HK-2 (cell line): ENCODE data around the gene C11orf68.
A peak's percentile ranks its signal among the peaks of the same experiment; 100 is the strongest.
"Not testable (repeated sequence)": the region's sequence is repeated elsewhere in the genome, so short reads cannot be mapped to it uniquely, and the experiment has no call there.

Experiments used
- DNase-seq: peaks from one replicate; pipeline ENCODE4 v3.0.0-alpha.2; 2018; ENCODE audit not compliant: unreplicated experiment

C11orf68 gene

GRCh38 chr11:65918211-65919140, at the start of gene C11orf68:
TSS of gene C11orf68 (minus strand) at chr11:65919062. CDS start at chr11:65919031, 31 bp downstream.
- DNase-seq: no peak

DNA sequence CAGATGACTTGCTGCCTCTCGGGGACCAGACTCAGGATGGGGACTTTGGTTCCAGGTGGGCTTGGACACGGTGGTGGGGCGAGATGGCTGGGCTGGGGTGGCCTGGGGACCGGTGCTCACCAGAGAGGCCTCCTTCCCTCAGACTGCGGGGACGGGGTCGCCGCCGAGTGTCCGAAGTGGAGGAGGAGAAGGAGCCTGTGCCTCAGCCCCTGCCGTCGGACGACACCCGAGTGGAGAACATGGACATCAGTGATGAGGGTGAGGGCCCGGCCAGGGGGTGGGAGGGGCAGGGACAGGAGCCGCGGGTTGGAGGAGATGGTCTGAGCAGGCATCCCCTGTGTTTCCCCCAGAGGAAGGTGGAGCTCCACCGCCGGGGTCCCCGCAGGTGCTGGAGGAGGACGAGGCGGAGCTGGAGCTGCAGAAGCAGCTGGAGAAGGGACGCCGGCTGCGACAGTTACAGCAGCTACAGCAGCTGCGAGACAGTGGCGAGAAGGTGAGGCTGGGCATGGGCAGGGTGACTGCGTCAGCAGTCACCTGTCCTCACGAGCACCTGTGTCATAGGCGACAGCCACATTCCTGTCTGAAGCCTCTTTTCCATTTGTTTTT, 48.6 kb upstream of the C11orf68 start:
- DNase-seq: no peak

- no peak for DNase-seq
These were observed 47.3 kb upstream of the C11orf68 start for GRCh38 chr11:65965986-65966762.

- DNase-seq: no peak
These were observed 46.0 kb upstream of the C11orf68 start for GRCh38 chr11:65964906-65965305.

- DNase-seq: no peak
These were observed 43.3 kb upstream of the C11orf68 start for GRCh38 chr11:65962141-65962564.

DNA sequence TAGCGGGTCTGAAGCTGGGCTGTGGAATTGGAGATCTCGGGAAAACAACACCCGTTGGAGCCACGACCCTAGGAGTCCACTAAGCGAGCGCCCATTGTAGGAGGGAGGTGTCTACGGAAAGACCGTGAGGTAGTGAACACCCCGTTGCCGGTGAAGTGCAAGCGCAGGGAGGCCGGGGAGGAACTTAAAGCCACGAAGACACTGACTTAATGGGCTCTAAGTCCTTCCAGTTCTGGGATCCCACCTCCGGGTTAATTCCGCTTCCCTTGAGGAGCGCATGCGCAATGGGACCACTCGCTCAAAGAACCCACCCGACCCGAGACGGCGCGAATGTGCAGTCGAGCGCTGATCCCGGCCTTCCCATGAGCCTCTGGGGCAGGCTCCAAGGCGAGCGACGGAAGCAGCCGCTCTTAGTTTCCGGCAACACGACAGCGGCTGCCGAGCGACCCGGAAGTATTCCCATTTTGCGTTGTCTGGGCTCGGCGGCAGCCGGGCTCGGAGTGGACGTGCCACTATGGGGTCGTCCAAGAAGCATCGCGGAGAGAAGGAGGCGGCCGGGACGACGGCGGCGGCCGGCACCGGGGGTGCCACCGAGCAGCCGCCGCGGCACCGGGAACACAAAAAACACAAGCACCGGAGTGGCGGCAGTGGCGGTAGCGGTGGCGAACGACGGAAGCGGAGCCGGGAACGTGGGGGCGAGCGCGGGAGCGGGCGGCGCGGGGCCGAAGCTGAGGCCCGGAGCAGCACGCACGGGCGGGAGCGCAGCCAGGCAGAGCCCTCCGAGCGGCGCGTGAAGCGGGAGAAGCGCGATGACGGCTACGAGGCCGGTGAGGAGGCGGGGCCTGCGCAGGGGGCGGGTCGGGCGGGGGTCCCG, 42.6 kb upstream of the C11orf68 start, which contains the start of gene SART1:
Gene SART1 (plus strand): TSS at position 468 of the 874 bp plus-strand sequence. CDS start 47 bp downstream, at position 515.
- peak; percentile 93 for DNase-seq

GRCh38 chr11:65960824-65961266, 42.0 kb upstream of the C11orf68 start:
- DNase-seq: no peak

- no peak for DNase-seq
These were observed 40.0 kb upstream of the C11orf68 start for GRCh38 chr11:65958774-65959420.

- DNase-seq: no peak
These were observed 39.4 kb upstream of the C11orf68 start for GRCh38 chr11:65958291-65958690.

- DNase-seq: no peak
These were observed 35.9 kb upstream of the C11orf68 start for GRCh38 chr11:65954771-65955170.

GRCh38 chr11:65953471-65953870, 34.6 kb upstream of the C11orf68 start:
- DNase-seq: no peak

GRCh38 chr11:65952052-65952521, 33.2 kb upstream of the C11orf68 start:
- no peak for DNase-seq

DNA sequence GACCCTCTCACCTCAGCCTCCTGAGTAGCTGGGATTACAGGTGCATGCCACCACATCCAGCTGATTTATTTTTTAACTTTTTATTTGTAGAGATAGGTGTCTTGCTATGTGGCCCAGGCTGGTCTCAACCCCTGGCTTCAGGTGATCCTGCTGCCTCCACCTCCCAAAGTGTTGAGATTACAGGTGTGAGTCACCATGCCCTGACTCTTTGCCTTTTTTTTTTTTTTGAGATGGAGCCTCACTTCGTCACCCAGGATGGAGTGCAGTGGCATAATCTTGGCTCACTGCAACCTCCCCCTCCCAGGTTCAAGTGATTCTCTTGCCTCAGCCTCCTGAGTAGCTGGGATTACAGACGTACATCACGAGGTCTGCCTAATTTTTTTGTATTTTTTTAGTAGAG, 32.8 kb upstream of the C11orf68 start:
- not testable (repeated sequence) for DNase-seq

DNA sequence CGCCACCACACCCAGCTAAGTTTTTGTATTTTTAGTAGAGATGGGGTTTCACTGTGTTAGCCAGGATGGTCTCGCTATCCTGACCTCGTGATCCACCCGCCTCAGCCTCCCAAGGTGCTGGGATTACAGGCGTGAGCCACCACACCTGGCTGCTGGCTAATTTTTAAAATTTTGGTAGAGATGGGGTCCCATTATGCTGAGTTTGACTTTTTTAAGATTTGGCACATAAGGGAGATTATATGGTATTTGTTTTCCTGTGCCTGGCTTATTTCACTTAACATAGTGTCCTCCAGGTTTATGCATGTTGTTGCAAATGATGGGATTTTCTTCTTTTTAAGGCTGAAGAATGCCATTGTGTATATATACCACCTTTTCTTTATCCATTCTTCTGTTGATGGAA, 31.8 kb upstream of the C11orf68 start:
- DNase-seq: not testable (repeated sequence)

DNA sequence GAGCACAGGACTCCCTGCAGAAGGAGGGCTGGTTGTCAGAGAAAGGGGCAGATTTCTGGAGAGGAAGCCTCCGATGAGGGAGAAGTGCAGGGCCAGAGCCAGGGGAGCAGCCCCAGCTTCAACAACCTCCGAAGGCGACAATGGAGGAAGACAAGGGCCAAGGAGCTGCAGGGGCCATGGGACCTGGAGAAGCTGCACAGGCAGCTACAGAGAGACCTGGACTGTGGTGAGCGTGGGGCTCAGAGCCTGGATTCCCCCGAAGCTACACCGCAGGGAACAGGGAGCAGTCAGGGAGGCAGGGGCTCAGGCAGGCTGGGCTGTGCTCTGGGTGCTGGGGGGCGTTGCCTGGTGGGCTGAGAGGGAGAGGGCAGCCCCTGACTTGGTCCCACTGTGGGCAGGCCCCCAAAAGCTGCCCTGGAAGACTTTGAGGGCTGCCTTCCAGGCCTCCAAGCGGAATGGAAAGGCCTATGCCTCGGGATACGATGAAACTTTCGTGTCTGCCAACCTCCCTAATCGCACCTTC, 28.8 kb upstream of the C11orf68 start:
- DNase-seq: no peak

GRCh38 chr11:65947133-65947532, 28.3 kb upstream of the C11orf68 start:
- no peak for DNase-seq

DNA sequence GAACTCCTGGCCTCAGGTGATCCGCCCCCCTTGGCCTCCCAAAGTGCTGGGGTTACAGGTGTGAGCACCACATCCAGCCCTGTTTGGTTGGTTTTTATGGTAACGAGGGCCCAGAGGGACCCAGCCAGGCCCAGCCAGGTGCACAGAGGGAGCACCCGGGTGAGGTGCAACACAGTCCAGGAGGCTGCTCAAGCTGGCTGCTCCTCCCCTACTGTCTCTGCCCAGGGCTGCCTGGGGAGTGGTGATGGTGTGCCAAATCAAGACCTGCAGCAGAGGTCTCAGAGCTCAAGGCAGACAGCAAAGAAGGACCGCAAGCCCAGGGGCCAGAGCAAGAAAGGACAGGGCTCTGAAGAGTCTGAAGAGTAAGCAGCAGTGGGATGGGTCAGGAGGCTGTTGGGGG, 27.8 kb upstream of the C11orf68 start:
- DNase-seq: no peak

- no peak for DNase-seq
These were observed 27.2 kb upstream of the C11orf68 start for GRCh38 chr11:65945941-65946558.

DNA sequence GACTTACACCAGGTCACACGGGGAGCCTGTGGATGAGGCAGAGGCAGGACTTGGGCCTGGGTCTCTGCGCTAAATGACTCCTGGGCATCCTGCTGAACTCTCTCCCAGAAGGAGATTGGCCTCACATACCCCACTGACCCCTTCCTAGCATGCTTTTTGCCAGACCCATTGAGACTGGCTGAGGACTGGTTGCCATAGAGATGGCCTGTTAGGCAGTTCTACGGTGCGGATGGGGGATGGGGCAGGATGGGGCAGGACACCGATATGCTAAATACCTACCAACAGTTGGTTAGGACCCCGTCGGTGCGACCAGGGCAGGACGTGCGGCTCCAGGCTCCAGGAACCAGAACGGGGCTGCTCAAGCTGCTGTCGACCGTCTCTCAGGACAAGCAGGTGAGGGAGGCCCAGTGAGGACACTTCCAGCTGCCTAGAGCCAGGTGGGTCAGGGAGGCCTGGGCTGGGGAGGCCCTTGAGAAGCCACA, 26.6 kb upstream of the C11orf68 start, which contains the start of gene TSGA10IP:
Gene TSGA10IP (plus strand): TSS at position 51 of the 482 bp plus-strand sequence. CDS start 196 bp downstream, at position 247.
- DNase-seq: no peak
